Prostate gland (tissue), 2 donors: ENCODE data around the gene SZRD1. TPM values are rescaled to one million over a fixed set of nuclear protein-coding genes. Genes with fewer than 3 reads are reported as not detected.

Source experiments
- DNase-seq: peaks from one replicate; pipeline ENCODE4 v3.0.0-alpha.2; 2019; ENCODE audit warnings: low spot score
- H3K27ac ChIP-seq, 2 donors: fragments of 200-600 bp; sonication (generic); 2 replicates each; pipeline ENCODE4 v1.5.1; 2017 to 2019
- H3K27me3 ChIP-seq: fragments of 200-600 bp; sonication (generic); replicated peaks from 2 replicates; pipeline ENCODE4 v1.5.1; 2019; ENCODE audit not compliant: insufficient read depth
- H3K36me3 ChIP-seq, 2 donors: fragments of 200-600 bp; sonication (generic); 1 replicate in 1 of 2; 2 replicates in 1 of 2; pipeline versions ENCODE4 v1.5.1 to v1.8.1; 2017 to 2019
- H3K4me1 ChIP-seq: fragments of 200-600 bp; sonication (generic); replicated peaks from 2 replicates; pipeline ENCODE4 v1.5.1; 2019
- H3K4me3 ChIP-seq, 2 donors: fragments of 200-600 bp; sonication (generic); 2 replicates each; pipeline ENCODE4 v1.5.1; 2017 to 2019
- H3K9me3 ChIP-seq: fragments of 200-600 bp; sonication (generic); 2 replicates; pipeline ENCODE4 v1.5.1; 2017
- CTCF ChIP-seq, 4 experiments: fragments of 200-600 bp in 2 of 4; fragments of 450-650 bp in 2 of 4; sonication (generic) in 2 of 4; IDR thresholded peaks; 1 replicate in 3 of 4; 2 replicates in 1 of 4; pipeline ENCODE4 v1.5.1; 2016 to 2019; ENCODE audit warnings: antibody characterized with exemption in 4 of 4, mild to moderate bottlenecking in 2 of 4, moderate library complexity in 2 of 4
- POLR2A ChIP-seq: fragments of 450-650 bp; IDR thresholded peaks from one replicate; pipeline ENCODE4 v1.6.1; 2016; ENCODE audit warnings: antibody characterized with exemption, mild to moderate bottlenecking
- POLR2AphosphoS5 ChIP-seq: sonication (generic); formaldehyde crosslinking; IDR thresholded peaks from one replicate; pipeline ENCODE4 v1.6.1; 2017; ENCODE audit warnings: antibody characterized with exemption
- WGBS: methylation state at CpG from one replicate; pipeline ENCODE4 v1.1.5; 2018; 5-methylcytosine and 5-hydroxymethylcytosine counted together
- intact Hi-C: fragments of 100-400 bp; cut with DNase I; formaldehyde crosslinking; loops from one replicate; pipeline ENCODE4 v1.14.2; 2022
- total RNA-seq, 2 donors: library from RNA; depleted of rRNA; stranded (reverse); fragments of >200 nt; gene quantifications; one replicate each; pipeline ENCODE4 v1.1.0, GENCODE V29; 2016

The SZRD1 gene
- total RNA-seq, 2 donors from 2014 or later = 64.8 to 78.6 TPM

GRCh38 chr1:16442265-16442664 lies 75.2 kb downstream of the SZRD1 start:
- 92% methylated on average over 7 of the region's 7 CpGs for WGBS
- Histone ChIP-seq H3K4me1 (peaks cover 4% of the 10 kb centered on the region), H3K4me3 (no peak overlapping the region), H3K36me3 (peaks cover 0 to 3% of the 10 kb centered on the region in 2 donors), H3K9me3 (no peaks in the 10 kb centered on the region), H3K27me3 (no peaks in the 10 kb centered on the region), H3K27ac (no peak overlapping the region)
- intact Hi-C loops = no loop called here
- DNase-seq = no peak
- TF ChIP-seq POLR2A = no peak
- TF ChIP-seq POLR2AphosphoS5 = no peak
- no peak for TF ChIP-seq CTCF (IDR thresholded peaks at IDR 0.05)

GRCh38 chr1:16442941-16443340 lies 75.9 kb downstream of the SZRD1 start:
- no peak overlapping the region for H3K27ac ChIP-seq

GRCh38 chr1:16443975-16444770 lies 77.1 kb downstream of the SZRD1 start:
- peaks cover 7 to 8% of the 10 kb centered on the region in 2 donors for H3K36me3 ChIP-seq
- no peak overlapping the region for H3K27ac ChIP-seq
- DNase-seq = no peak
- H3K4me1 ChIP-seq = peaks cover 4% of the 10 kb centered on the region
- H3K4me3 ChIP-seq = no peak overlapping the region
- 87% methylated on average over 14 of the region's 14 CpGs for WGBS
- H3K27me3 ChIP-seq = no peaks in the 10 kb centered on the region
- TF ChIP-seq POLR2A (no peak), CTCF (IDR thresholded peaks at IDR 0.05) (no peak), POLR2AphosphoS5 (no peak)
- H3K9me3 ChIP-seq = no peaks in the 10 kb centered on the region
- intact Hi-C loops = no loop called here

More at GRCh38 chr1:16442941-16443340, 75.9 kb downstream of the SZRD1 start:
- no peak for DNase-seq
- Histone ChIP-seq H3K27me3 (no peaks in the 10 kb centered on the region), H3K36me3 (peaks cover 2 to 3% of the 10 kb centered on the region in 2 donors), H3K9me3 (no peaks in the 10 kb centered on the region), H3K4me1 (peaks cover 4% of the 10 kb centered on the region), H3K4me3 (no peak overlapping the region)
- intact Hi-C loops = no loop called here
- TF ChIP-seq POLR2A = no peak
- TF ChIP-seq POLR2AphosphoS5 = no peak
- TF ChIP-seq CTCF (IDR thresholded peaks at IDR 0.05) = no peak
- WGBS = 71% methylated on average over 2 of the region's 2 CpGs

- intact Hi-C loops = no loop called here
Observed at GRCh38 chr1:16445052-16445451, 78.0 kb downstream of the SZRD1 start.

More at GRCh38 chr1:16445052-16445451, 78.0 kb downstream of the SZRD1 start:
- H3K36me3 ChIP-seq = peaks cover 8 to 12% of the 10 kb centered on the region in 2 donors
- H3K4me3 ChIP-seq = no peak overlapping the region
- H3K27ac ChIP-seq = no peak overlapping the region
- DNase-seq = no peak
- H3K27me3 ChIP-seq = no peaks in the 10 kb centered on the region
- no peaks in the 10 kb centered on the region for H3K9me3 ChIP-seq
- peaks cover 4% of the 10 kb centered on the region for H3K4me1 ChIP-seq
- WGBS = 96% methylated on average over 4 of the region's 4 CpGs
- TF ChIP-seq POLR2AphosphoS5 (no peak), POLR2A (no peak), CTCF (IDR thresholded peaks at IDR 0.05) (no peak)
